OCI-LY3 (cell line): ENCODE data around the gene NR2C2.

Experiments used
- H2AFZ ChIP-seq: fragments of 200-600, 300-600 bp; shearing (Covaris generic); 2 replicates; pipeline ENCODE4 v1.6.0; 2014; ENCODE audit warnings: antibody characterized with exemption, low read depth, low read length
- H3K27ac ChIP-seq: fragments of 200-600, 300-600 bp; sonication (generic); 2 replicates; pipeline ENCODE4 v1.5.1; 2014; ENCODE audit warnings: mild to moderate bottlenecking, low read length, moderate library complexity, mixed read lengths
- H3K27me3 ChIP-seq: fragments of 200-600, 300-600 bp; sonication (generic); 2 replicates; pipeline ENCODE4 v1.6.1; 2014; ENCODE audit warnings: low read depth, low read length, mixed read lengths
- H3K36me3 ChIP-seq: fragments of 200-600, 300-600 bp; sonication (generic); replicated peaks from 2 replicates; pipeline ENCODE3; 2014; ENCODE audit warnings: low read depth, low read length, mixed read lengths
- H3K4me1 ChIP-seq: fragments of 300-600, 200-600 bp; sonication (generic); 2 replicates; pipeline ENCODE4 v1.6.1; 2014; ENCODE audit warnings: low read length, mixed read lengths
- H3K4me2 ChIP-seq: fragments of 200-600, 300-600 bp; sonication (generic); 2 replicates; pipeline ENCODE4 v1.6.1; 2014; ENCODE audit warnings: low read length, mixed read lengths
- H3K4me3 ChIP-seq: fragments of 300-600, 200-600 bp; sonication (generic); 2 replicates; pipeline ENCODE4 v1.5.1; 2014; ENCODE audit warnings: antibody characterized with exemption, mild to moderate bottlenecking, low read length, moderate library complexity
- H3K79me2 ChIP-seq: fragments of 300-600, 200-600 bp; shearing (Covaris generic); 2 replicates; pipeline ENCODE4 v1.6.1; 2014; ENCODE audit warnings: mild to moderate bottlenecking, low read length, mixed read lengths
- H3K9ac ChIP-seq: fragments of 300-600, 200-600 bp; shearing (Covaris generic); 2 replicates; pipeline ENCODE4 v1.6.0; 2014; ENCODE audit warnings: mild to moderate bottlenecking, low read length, moderate library complexity
- H3K9me3 ChIP-seq: fragments of 200-600, 300-600 bp; shearing (Covaris generic); 2 replicates; pipeline ENCODE4 v1.6.1; 2014; ENCODE audit warnings: low read length, mixed read lengths; ENCODE audit not compliant: insufficient read depth
- H4K20me1 ChIP-seq: fragments of 200-600, 300-600 bp; sonication (generic); 2 replicates; pipeline ENCODE4 v1.6.1; 2016; ENCODE audit warnings: low read length, mixed read lengths; ENCODE audit not compliant: insufficient read depth
- CTCF ChIP-seq: fragments of 200-600, 300-600 bp; sonication (generic); IDR thresholded peaks from 2 replicates; pipeline ENCODE4 v1.5.1; 2014; ENCODE audit warnings: antibody characterized with exemption, low read length, low read depth
- EZH2phosphoT487 ChIP-seq: fragments of 200-600 bp; shearing (Covaris generic); IDR thresholded peaks from 2 replicates; pipeline ENCODE4 v1.6.1; 2018; ENCODE audit warnings: antibody characterized with exemption, mixed run types, low read depth

The NR2C2 gene

GRCh38 chr3:14922863-14923262 is 24.5 kb upstream of the NR2C2 start:
- Histone ChIP-seq H3K27me3 (peaks cover 17% of the 10 kb centered on the region), H4K20me1 (no peaks in the 10 kb centered on the region), H3K36me3 (no peaks in the 10 kb centered on the region), H3K9me3 (no peaks in the 10 kb centered on the region), H2AFZ (no peak overlapping the region), H3K4me2 (no peak overlapping the region), H3K4me3 (no peak overlapping the region), H3K4me1 (peaks cover 3% of the 10 kb centered on the region; the same call in 1 of the 2 replicates), H3K9ac (no peak overlapping the region), H3K79me2 (no peaks in the 10 kb centered on the region), H3K27ac (no peak overlapping the region)
- TF ChIP-seq EZH2phosphoT487 (no peak), CTCF (no peak)

- Histone ChIP-seq H3K27ac (no peak overlapping the region), H3K9ac (no peak overlapping the region), H3K27me3 (peaks cover 13% of the 10 kb centered on the region), H4K20me1 (no peaks in the 10 kb centered on the region), H3K4me1 (peaks cover 3% of the 10 kb centered on the region; the same call in 1 of the 2 replicates), H3K4me3 (no peak overlapping the region), H2AFZ (no peak overlapping the region), H3K36me3 (no peaks in the 10 kb centered on the region), H3K4me2 (no peak overlapping the region), H3K79me2 (no peaks in the 10 kb centered on the region), H3K9me3 (no peaks in the 10 kb centered on the region)
- TF ChIP-seq EZH2phosphoT487 (no peak), CTCF (no peak)
Observed at GRCh38 chr3:14923476-14923875, 23.9 kb upstream of the NR2C2 start.

GRCh38 chr3:14925729-14926591 is 21.4 kb upstream of the NR2C2 start:
- Histone ChIP-seq H3K36me3 (no peaks in the 10 kb centered on the region), H3K4me1 (peaks cover 12% of the 10 kb centered on the region), H3K27ac (no peak overlapping the region), H3K4me2 (peak overlapping the region; percentile 75), H3K79me2 (no peaks in the 10 kb centered on the region), H4K20me1 (no peaks in the 10 kb centered on the region), H2AFZ (peak overlapping the region; percentile 80; the same call in 1 of the 2 replicates), H3K4me3 (peak overlapping the region; percentile 61), H3K9me3 (no peaks in the 10 kb centered on the region), H3K9ac (no peak overlapping the region), H3K27me3 (peaks cover 13% of the 10 kb centered on the region)
- TF ChIP-seq EZH2phosphoT487, result no peak
- peak; percentile 97 for TF ChIP-seq CTCF

- H3K9ac ChIP-seq, result no peak overlapping the region
- no peaks in the 10 kb centered on the region for H3K9me3 ChIP-seq
- TF ChIP-seq CTCF (no peak), EZH2phosphoT487 (no peak)
- H3K79me2 ChIP-seq, result no peaks in the 10 kb centered on the region
- H3K27me3 ChIP-seq, result peaks cover 13% of the 10 kb centered on the region
- no peaks in the 10 kb centered on the region for H4K20me1 ChIP-seq
- H3K36me3 ChIP-seq, result no peaks in the 10 kb centered on the region
- H2AFZ ChIP-seq, result no peak overlapping the region
- H3K4me2 ChIP-seq, result no peak overlapping the region
- no peak overlapping the region for H3K27ac ChIP-seq
- H3K4me1 ChIP-seq, result peaks cover 12% of the 10 kb centered on the region
- H3K4me3 ChIP-seq, result no peak overlapping the region
Observed at GRCh38 chr3:14926592-14926991, 20.8 kb upstream of the NR2C2 start.
